Retinal pigment epithelial cell (primary cell): ENCODE results near the gene ZNF813.

Experiments
- DNase-seq: peaks from one replicate; pipeline ENCODE4 v3.0.0-alpha.2; 2010; ENCODE audit warnings: low read depth
- H3K4me3 ChIP-seq: 2 replicates; pipeline ENCODE4 v1.5.1; 2011; ENCODE audit warnings: mild to moderate bottlenecking, low read length, control low read depth, moderate library complexity
- TF ChIP-seq, protein P1 (sequence below): conservative IDR thresholded peaks from 2 replicates; pipeline ENCODE4 v1.5.1; 2011; ENCODE audit warnings: low read depth, low read length, control low read depth, inconsistent platforms

ZNF813 gene

DNA sequence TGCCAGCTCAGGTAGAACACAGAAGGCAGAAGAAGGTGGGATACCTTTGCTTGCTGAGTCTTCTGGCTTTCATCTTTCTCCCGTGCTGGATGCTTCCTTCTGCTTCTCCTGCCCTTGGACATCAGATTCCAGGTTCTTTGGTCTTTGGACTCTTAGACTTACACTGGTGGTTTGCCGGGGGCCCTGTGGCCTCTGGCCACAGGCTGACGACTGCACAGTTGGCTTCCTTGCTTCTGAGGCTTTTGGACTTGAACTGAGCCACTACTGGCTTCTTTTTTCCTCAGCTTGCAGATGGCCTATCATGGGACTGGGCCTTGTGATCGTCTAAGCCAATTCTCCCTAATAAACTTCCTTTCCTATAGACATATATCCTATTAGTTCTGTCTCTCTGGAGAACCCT lies 50.6 kb downstream of the ZNF813 start:
- TF ChIP-seq, protein P1, sequence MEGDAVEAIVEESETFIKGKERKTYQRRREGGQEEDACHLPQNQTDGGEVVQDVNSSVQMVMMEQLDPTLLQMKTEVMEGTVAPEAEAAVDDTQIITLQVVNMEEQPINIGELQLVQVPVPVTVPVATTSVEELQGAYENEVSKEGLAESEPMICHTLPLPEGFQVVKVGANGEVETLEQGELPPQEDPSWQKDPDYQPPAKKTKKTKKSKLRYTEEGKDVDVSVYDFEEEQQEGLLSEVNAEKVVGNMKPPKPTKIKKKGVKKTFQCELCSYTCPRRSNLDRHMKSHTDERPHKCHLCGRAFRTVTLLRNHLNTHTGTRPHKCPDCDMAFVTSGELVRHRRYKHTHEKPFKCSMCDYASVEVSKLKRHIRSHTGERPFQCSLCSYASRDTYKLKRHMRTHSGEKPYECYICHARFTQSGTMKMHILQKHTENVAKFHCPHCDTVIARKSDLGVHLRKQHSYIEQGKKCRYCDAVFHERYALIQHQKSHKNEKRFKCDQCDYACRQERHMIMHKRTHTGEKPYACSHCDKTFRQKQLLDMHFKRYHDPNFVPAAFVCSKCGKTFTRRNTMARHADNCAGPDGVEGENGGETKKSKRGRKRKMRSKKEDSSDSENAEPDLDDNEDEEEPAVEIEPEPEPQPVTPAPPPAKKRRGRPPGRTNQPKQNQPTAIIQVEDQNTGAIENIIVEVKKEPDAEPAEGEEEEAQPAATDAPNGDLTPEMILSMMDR: no peak
- DNase-seq: no peak
- H3K4me3 ChIP-seq: no peak overlapping the region

DNA sequence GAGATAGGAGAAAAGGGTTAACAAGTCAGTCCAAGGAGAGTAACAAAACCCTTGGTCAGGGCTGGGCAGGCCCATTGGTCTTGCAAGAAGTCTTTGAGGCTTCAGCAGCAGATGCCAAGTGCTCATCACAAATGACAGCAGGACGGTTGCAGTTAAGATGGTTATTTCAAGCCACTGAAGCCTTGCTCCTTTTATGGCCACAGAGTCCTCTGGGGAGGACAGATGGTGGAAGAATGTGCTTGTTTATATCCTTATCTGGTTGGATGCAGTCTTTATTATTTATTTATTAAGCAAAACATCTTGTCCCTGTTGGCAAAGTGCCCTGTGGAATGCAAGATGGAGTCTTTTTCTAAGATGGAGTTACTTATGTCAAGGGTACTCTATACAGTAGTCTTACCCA lies 51.2 kb downstream of the ZNF813 start:
- DNase-seq: no peak
- H3K4me3 ChIP-seq: no peak overlapping the region
- TF ChIP-seq, protein P1: no peak

DNA sequence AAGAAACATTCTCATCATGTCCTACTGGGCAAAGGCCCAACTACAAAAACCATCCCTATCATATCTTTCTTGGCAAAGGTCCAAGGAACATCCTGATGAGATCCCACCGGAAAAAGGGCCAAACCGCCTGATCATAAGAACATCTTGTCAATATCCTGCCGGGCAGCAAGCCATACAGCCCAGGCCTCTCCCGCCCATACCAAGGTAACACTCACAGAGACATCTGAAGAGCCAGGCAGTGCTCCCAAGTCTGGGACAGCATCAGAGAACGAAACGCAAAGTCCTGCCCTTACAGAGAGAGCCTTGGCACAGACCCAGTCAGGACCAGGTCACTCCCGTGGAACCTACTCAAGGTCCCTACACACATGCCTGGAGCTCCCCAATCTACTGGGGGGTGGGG lies 51.9 kb downstream of the ZNF813 start:
- no peak for DNase-seq
- TF ChIP-seq, protein P1: no peak

DNA sequence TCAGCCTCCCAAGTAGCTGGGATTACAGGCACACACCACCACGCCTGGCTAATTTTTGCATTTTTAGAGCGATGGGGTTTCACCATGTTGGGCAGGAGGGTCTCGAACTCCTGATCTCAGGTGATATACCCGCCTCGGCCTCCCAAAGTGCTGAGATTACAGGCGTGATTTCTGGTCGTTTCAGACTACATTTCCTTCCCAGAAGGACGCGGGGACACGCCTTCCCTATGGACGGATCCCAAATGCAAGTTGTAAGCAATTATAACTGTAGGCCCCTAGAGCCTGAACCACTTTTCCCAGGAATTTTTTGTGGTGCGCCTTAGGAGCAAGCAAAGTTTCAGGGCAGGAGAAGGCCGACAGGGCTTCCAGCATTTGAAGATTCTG lies 52.6 kb downstream of the ZNF813 start:
- peak overlapping the region; percentile 34 for H3K4me3 ChIP-seq
- TF ChIP-seq, protein P1: no peak
- no peak for DNase-seq

More for the DNA sequence above, 51.9 kb downstream of the ZNF813 start:
- H3K4me3 ChIP-seq: no peak overlapping the region

DNA sequence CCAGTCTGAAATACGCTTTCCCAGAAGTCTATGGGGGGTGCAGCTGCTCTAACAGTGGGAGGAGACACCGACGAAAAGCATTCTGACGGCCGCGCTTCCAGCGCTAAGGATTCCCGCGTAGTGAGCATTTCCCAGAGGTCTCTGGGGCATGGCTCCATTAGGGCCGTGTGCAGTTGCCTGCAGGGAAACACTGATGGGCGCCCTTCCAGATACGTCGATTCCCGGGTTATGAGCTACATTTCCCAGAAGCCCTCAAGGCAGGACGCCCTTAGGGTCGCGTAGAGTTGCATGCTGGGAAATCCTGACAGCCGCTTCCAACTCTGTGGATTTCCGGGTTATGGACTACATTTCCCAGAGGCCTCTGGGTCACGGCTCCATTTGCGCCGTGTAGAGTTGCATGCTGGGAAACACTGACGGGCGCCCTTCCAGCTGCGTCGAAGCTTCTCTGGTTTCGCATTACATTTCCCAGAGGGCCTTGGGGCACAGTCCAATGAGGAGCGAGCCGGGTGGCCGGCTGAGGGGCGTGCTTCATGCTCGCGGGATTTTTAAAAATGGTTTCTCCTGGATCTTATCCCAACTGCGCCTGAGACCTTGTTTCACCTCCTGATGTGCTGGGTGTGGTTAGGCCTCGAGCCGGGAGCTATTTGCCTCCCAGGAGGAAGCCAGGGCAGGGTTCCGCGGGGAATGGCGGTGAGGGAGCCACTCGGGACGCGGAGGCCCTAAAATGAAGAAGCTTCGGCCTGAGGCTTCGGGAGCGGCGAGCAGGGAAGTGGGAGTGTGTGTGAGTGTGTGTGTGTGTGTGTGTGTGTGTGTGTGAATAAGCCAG lies 53.2 kb downstream of the ZNF813 start:
- TF ChIP-seq, protein P1: no peak
- DNase-seq: peak; percentile 95
- H3K4me3 ChIP-seq: peak overlapping the region; percentile 92

DNA sequence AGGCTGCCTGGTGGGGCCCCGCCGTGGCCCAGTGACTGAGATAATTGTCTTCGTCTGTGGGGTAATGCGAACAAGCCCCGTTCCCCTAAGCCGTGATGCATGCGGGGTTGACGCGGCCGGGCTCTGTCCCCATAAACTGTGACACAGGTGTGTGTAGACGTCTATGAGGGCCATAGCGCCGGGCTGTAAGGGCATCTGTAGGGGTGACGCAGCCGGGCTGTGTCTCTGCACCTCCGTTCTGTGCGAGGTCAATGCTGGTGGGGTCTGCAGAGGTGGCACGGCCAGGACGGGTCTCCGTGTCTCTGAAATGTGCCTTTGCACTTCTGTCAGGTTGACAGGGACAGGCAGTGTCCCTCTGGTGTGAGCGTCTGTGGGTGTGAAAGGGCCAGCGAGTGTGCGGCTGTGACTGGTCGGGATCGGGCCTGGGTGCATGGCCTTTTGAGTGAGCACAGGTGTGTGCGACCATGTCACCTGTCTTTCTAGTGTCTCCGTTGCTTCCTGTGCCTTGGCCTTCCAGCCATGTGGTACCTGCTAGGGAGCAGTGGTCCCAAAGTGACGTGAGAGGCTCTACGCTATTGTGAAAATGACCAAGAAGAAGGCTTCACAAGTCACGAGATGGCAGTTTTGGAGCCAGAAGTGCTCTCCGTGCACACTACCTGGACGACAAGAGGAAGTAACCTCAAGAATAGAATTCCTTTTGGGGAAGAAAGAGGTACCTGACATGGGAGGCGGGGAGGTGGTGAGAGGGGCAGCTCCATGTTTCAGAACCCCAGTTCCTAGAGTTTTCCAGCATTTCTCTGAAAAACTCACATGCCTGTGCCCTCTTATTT lies 54.1 kb downstream of the ZNF813 start:
- TF ChIP-seq, protein P1: no peak
- no peak for DNase-seq
- H3K4me3 ChIP-seq: peak overlapping the region; percentile 92
